Right forelimb (tissue), 1 donor: Measurements from ENCODE around the gene HBM.
"Not testable (repeated sequence)": the region's sequence is repeated elsewhere in the genome, so short reads cannot be mapped to it uniquely, and the experiment has no call there.

ENCODE experiments used
- DNase-seq: peaks from one replicate; pipeline ENCODE4 v3.0.0-alpha.2; 2018

HBM gene

GRCh38 chr16:187330-187729, 21.6 kb downstream of the HBM start:
- DNase-seq: no peak

GRCh38 chr16:188674-189073, 22.9 kb downstream of the HBM start:
- no peak for DNase-seq

GRCh38 chr16:189604-190186, 23.9 kb downstream of the HBM start:
- DNase-seq: no peak

GRCh38 chr16:191831-192230, 26.1 kb downstream of the HBM start:
- no peak for DNase-seq

- DNase-seq: no peak
These were observed 26.9 kb downstream of the HBM start for GRCh38 chr16:192686-193085.

GRCh38 chr16:193441-193840, 27.7 kb downstream of the HBM start:
- DNase-seq: no peak

- no peak for DNase-seq
These were observed 28.7 kb downstream of the HBM start for GRCh38 chr16:194516-194915.

- no peak for DNase-seq
These were observed 34.6 kb downstream of the HBM start for GRCh38 chr16:200388-200787.

GRCh38 chr16:203246-203645, 37.5 kb downstream of the HBM start:
- no peak for DNase-seq

GRCh38 chr16:204046-204445, 38.3 kb downstream of the HBM start:
- DNase-seq: not testable (repeated sequence)

- DNase-seq: not testable (repeated sequence)
These were observed 43.6 kb downstream of the HBM start for GRCh38 chr16:209359-209758.

GRCh38 chr16:211631-212180, 45.9 kb downstream of the HBM start:
- not testable (repeated sequence) for DNase-seq

GRCh38 chr16:212999-213398, 47.2 kb downstream of the HBM start:
- no peak for DNase-seq
